Fibroblast of lung (primary cell): ENCODE data around the gene KCNIP3. TPM values are rescaled to one million over a fixed set of nuclear protein-coding genes. Genes with fewer than 3 reads are reported as not detected.

ENCODE experiments used
- DNase-seq, 2 donors: peaks; one replicate each; pipeline versions ENCODE4 v3.0.0 to v3.0.0-alpha.2; 2010; ENCODE audit warnings: low read depth in 2 of 2
- H2AFZ ChIP-seq: 2 replicates; pipeline ENCODE4 v1.5.1; 2012; ENCODE audit warnings: low read length, control low read depth, inconsistent platforms
- H3K27ac ChIP-seq: 2 replicates; pipeline ENCODE4 v1.5.1; 2011; ENCODE audit warnings: low read length, control low read depth; ENCODE audit not compliant: insufficient read depth
- H3K27me3 ChIP-seq: 2 replicates; pipeline ENCODE4 v1.5.1; 2011; ENCODE audit warnings: mild to moderate bottlenecking, low read length; ENCODE audit not compliant: control insufficient read depth, insufficient read depth
- H3K36me3 ChIP-seq: 2 replicates; pipeline ENCODE4 v1.5.1; 2011; ENCODE audit warnings: low read length; ENCODE audit not compliant: control insufficient read depth, insufficient read depth
- H3K4me1 ChIP-seq: 2 replicates; pipeline ENCODE4 v1.5.1; 2011; ENCODE audit warnings: low read length; ENCODE audit not compliant: control insufficient read depth, insufficient read depth; ENCODE audit errors: extremely low read depth
- H3K4me2 ChIP-seq: 2 replicates; pipeline ENCODE4 v1.5.1; 2011; ENCODE audit warnings: low read length, control low read depth; ENCODE audit not compliant: insufficient read depth; ENCODE audit errors: extremely low read depth
- H3K4me3 ChIP-seq, 4 experiments: fragments of 200-600 bp in 1 of 4; sonication (generic) in 1 of 4; replicated peaks in 1 of 4; 2 replicates each; pipeline ENCODE4 v1.5.1; 2011 to 2016; ENCODE audit warnings: low read length in 4 of 4, low read depth in 3 of 4, mild to moderate bottlenecking in 3 of 4, control low read depth in 2 of 4, inconsistent platforms in 1 of 4, mixed read lengths in 1 of 4; ENCODE audit not compliant: insufficient read depth in 1 of 4; ENCODE audit errors: control extremely low read depth in 1 of 4
- H3K79me2 ChIP-seq: 2 replicates; pipeline ENCODE4 v1.5.1; 2012; ENCODE audit warnings: mild to moderate bottlenecking, low read length, inconsistent platforms; ENCODE audit not compliant: control insufficient read depth, insufficient read depth
- H3K9ac ChIP-seq: 2 replicates; pipeline ENCODE4 v1.5.1; 2011; ENCODE audit warnings: mild to moderate bottlenecking, low read length, control low read depth; ENCODE audit not compliant: insufficient read depth
- H3K9me3 ChIP-seq: 2 replicates; pipeline ENCODE4 v1.5.1; 2012; ENCODE audit warnings: low read depth, low read length; ENCODE audit not compliant: control insufficient read depth, insufficient read depth
- H4K20me1 ChIP-seq: 2 replicates; pipeline ENCODE4 v1.5.1; 2011; ENCODE audit warnings: low read length; ENCODE audit not compliant: control insufficient read depth, insufficient read depth; ENCODE audit errors: extremely low read depth
- EZH2 ChIP-seq: IDR thresholded peaks from 2 replicates; pipeline ENCODE4 v1.5.1; 2012; ENCODE audit warnings: low read length, control low read depth, mild to moderate bottlenecking; ENCODE audit errors: missing control alignments
- polyA plus RNA-seq, 2 donors: library from polyadenylated mRNA; depleted of rRNA in 1 of 2; stranded (reverse) in 1 of 2; unstranded in 1 of 2; fragments of >200 nt; gene quantifications; 2 replicates each; pipeline ENCODE4 v1.2.1, GENCODE V29; 2011 to 2012; ENCODE audit warnings: missing spikeins in 1 of 2
- total RNA-seq: library from RNA; depleted of rRNA; stranded (reverse); fragments of >200 nt; gene quantifications from 2 replicates; pipeline ENCODE4 v1.2.1, GENCODE V29; 2014
- TF ChIP-seq, protein P1 (sequence below), 2 donors: IDR thresholded peaks in 1 of 2; conservative IDR thresholded peaks in 1 of 2; 1 replicate in 1 of 2; 2 replicates in 1 of 2; pipeline ENCODE4 v1.5.1; 2011 to 2012; ENCODE audit warnings: low read length in 2 of 2, control low read depth in 1 of 2, inconsistent platforms in 1 of 2, low read depth in 1 of 2, mild to moderate bottlenecking in 1 of 2

KCNIP3 gene
- total and polyA plus RNA-seq, 2 donors (not counting 1 experiment from before 2014, with no cell fraction given): 0.32 to 1.7 TPM

DNA sequence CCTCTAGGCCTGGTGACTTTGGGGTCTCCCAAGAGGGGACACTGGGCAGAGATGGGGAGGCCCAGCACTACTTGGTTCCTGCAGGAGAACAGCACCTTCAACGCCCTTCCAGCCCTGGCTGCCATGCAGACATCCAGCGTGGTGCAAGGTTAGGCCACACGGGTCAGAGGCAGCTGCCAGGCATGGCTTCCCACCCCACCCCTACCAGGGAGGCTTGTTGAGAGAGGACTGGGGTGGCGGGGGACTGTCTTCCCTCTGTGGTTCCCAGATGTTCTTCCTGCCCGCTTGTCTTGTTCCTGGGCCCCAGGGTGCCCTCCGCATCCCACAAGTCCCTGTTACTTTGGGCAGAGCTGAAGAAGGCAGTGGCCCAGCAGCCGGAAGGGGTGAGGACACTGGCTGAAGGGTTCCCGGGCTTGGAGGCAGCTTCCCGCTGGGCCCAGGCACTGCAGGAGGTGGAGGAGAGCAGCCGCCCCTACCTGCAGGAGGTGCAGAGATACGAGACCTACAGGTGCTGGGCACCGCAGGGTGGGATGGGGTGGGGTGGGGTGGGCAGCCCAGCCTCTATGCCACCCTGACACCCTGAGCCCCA, 18.4 kb upstream of the KCNIP3 start:
- no peaks in the 10 kb centered on the region for H3K27me3 ChIP-seq
- no peak overlapping the region for H3K4me2 ChIP-seq

DNA sequence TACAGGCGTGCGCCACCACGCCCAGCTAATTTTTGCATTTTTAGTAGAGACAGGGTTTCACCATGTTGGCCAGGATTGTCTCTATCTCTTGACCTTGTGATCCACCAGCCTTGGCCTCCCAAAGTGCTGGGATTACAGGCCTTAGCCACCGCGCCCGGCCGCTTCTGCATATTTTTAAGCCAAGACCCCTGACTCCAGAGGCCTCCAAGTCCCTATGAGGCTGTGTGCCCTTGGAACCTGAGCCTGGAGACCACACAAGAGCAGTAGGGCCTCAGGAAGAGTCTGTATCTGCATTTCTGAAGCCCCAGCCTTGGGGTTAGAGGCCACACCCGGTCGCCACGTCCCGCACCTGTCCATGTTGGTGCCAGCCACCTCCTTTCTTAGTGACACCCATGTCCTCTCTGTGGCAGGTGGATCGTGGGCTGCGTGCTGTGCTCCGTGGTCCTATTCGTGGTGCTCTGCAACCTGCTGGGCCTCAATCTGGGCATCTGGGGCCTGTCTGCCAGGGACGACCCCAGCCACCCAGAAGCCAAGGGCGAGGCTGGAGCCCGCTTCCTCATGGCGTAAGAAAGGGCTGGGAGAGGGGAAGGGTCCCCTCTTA, 17.6 kb upstream of the KCNIP3 start:
- Histone ChIP-seq H3K4me3 (no peak overlapping the region), H2AFZ (no peak overlapping the region), H3K4me1 (no peaks in the 10 kb centered on the region), H3K36me3 (no peaks in the 10 kb centered on the region), H3K9ac (no peak overlapping the region), H3K27ac (no peak overlapping the region), H3K9me3 (no peaks in the 10 kb centered on the region), H4K20me1 (no peaks in the 10 kb centered on the region), H3K4me2 (no peak overlapping the region), H3K79me2 (no peaks in the 10 kb centered on the region), H3K27me3 (no peaks in the 10 kb centered on the region)
- no peak for DNase-seq
- TF ChIP-seq, protein P1, sequence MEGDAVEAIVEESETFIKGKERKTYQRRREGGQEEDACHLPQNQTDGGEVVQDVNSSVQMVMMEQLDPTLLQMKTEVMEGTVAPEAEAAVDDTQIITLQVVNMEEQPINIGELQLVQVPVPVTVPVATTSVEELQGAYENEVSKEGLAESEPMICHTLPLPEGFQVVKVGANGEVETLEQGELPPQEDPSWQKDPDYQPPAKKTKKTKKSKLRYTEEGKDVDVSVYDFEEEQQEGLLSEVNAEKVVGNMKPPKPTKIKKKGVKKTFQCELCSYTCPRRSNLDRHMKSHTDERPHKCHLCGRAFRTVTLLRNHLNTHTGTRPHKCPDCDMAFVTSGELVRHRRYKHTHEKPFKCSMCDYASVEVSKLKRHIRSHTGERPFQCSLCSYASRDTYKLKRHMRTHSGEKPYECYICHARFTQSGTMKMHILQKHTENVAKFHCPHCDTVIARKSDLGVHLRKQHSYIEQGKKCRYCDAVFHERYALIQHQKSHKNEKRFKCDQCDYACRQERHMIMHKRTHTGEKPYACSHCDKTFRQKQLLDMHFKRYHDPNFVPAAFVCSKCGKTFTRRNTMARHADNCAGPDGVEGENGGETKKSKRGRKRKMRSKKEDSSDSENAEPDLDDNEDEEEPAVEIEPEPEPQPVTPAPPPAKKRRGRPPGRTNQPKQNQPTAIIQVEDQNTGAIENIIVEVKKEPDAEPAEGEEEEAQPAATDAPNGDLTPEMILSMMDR (conservative IDR thresholded peaks at IDR 0.05 in 1 of 2, IDR thresholded peaks at IDR 0.05 in 1 of 2; ENCODE audit: low read depth in 1 of 2, low read length in 2 of 2): no peak
- no peak for TF ChIP-seq EZH2

More for the DNA sequence above, 18.4 kb upstream of the KCNIP3 start:
- Histone ChIP-seq H3K9me3 (no peaks in the 10 kb centered on the region), H3K4me1 (no peaks in the 10 kb centered on the region), H3K36me3 (no peaks in the 10 kb centered on the region), H2AFZ (no peak overlapping the region), H3K27ac (no peak overlapping the region), H3K9ac (no peak overlapping the region), H4K20me1 (no peaks in the 10 kb centered on the region), H3K79me2 (no peaks in the 10 kb centered on the region), H3K4me3 (no peak overlapping the region)
- no peak for DNase-seq
- TF ChIP-seq, protein P1 (conservative IDR thresholded peaks at IDR 0.05 in 1 of 2, IDR thresholded peaks at IDR 0.05 in 1 of 2; ENCODE audit: low read depth in 1 of 2, low read length in 2 of 2): no peak
- TF ChIP-seq EZH2: no peak

DNA sequence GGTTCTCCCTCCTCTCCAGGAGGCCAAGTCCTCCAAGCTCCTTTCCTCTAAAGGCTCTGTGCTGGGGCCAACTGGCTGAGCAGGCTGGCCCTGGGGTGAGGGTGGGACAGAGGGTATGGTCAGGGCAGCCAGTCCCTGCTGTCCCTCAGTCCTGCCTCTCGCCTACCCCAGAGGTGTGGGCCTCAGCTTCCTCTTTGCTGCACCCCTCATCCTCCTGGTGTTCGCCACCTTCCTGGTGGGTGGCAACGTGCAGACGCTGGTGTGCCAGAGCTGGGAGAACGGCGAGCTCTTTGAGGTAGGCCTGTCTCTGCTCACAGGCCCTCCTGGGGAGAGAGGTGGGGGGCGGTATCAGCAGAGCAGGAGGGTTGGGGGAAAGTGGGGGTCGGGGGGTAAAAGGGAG, 16.1 kb upstream of the KCNIP3 start:
- Histone ChIP-seq H3K79me2 (no peaks in the 10 kb centered on the region), H4K20me1 (no peaks in the 10 kb centered on the region), H3K4me1 (no peaks in the 10 kb centered on the region), H3K4me3 (no peak overlapping the region), H3K4me2 (no peak overlapping the region), H3K27ac (no peak overlapping the region), H3K9me3 (no peaks in the 10 kb centered on the region), H2AFZ (no peak overlapping the region), H3K9ac (no peak overlapping the region), H3K27me3 (no peaks in the 10 kb centered on the region), H3K36me3 (no peaks in the 10 kb centered on the region)
- TF ChIP-seq, protein P1 (conservative IDR thresholded peaks at IDR 0.05 in 1 of 2, IDR thresholded peaks at IDR 0.05 in 1 of 2; ENCODE audit: low read depth in 1 of 2, low read length in 2 of 2): no peak
- no peak for TF ChIP-seq EZH2
- DNase-seq: no peak
